Endothelial cell of umbilical vein (primary cell): ENCODE data around the gene LOXL4.

Experiments
- CTCF ChIP-seq, 2 donors: IDR thresholded peaks; 1 replicate in 1 of 2; 2 replicates in 1 of 2; pipeline ENCODE4 v1.5.1; 2011; ENCODE audit warnings: low read length in 2 of 2, mild to moderate bottlenecking in 2 of 2, moderate library complexity in 2 of 2, control low read depth in 1 of 2, inconsistent platforms in 1 of 2, low read depth in 1 of 2; ENCODE audit not compliant: insufficient read depth in 1 of 2; ENCODE audit errors: extremely low read depth in 1 of 2
- EZH2 ChIP-seq: IDR thresholded peaks from 2 replicates; pipeline ENCODE4 v1.6.1; 2012; ENCODE audit warnings: borderline replicate concordance, low read depth, mild to moderate bottlenecking, moderate library complexity, low read length, inconsistent platforms; ENCODE audit not compliant: severe bottlenecking
- JUN ChIP-seq: IDR thresholded peaks from 2 replicates; pipeline ENCODE4 v1.6.1; 2011; ENCODE audit warnings: borderline replicate concordance, low read depth; ENCODE audit not compliant: insufficient read length, insufficient read depth

GRCh38 chr10:98217801-98218200 lies 50.2 kb downstream of the LOXL4 start:
- TF ChIP-seq EZH2 (no peak), JUN (no peak), CTCF (IDR thresholded peaks at IDR 0.05; ENCODE audit: extremely low read depth in 1 of 2, insufficient read depth in 1 of 2, low read depth in 1 of 2, low read length in 2 of 2) (no peak)
